Astrocyte of the cerebellum (primary cell): ENCODE data around the gene NMRK2.

Experiments
- DNase-seq: peaks from one replicate; pipeline ENCODE4 v3.0.0-alpha.2; 2011; ENCODE audit warnings: low read depth
- H3K4me3 ChIP-seq: 2 replicates; pipeline ENCODE4 v1.5.1; 2011; ENCODE audit warnings: mild to moderate bottlenecking, low read depth, low read length, moderate library complexity
- CTCF ChIP-seq: IDR thresholded peaks from 2 replicates; pipeline ENCODE4 v1.5.1; 2012; ENCODE audit warnings: low read length, low read depth, moderate library complexity, mild to moderate bottlenecking; ENCODE audit errors: missing control alignments
- in situ Hi-C: cut with HindIII; loops from 2 replicates; pipeline ENCODE4 v1.10.0; 2017; ENCODE audit warnings: low sequenced_read_pairs

Gene NMRK2

GRCh38 chr19:3898426-3898825, 34.4 kb upstream of the NMRK2 start:
- TF ChIP-seq CTCF = no peak
- in situ Hi-C loops = no loop called here
- no peak overlapping the region for H3K4me3 ChIP-seq
- DNase-seq = no peak

GRCh38 chr19:3899531-3900294, 33.2 kb upstream of the NMRK2 start:
- in situ Hi-C loops = no loop called here
- H3K4me3 ChIP-seq = no peak overlapping the region
- TF ChIP-seq CTCF = no peak
- DNase-seq = no peak

GRCh38 chr19:3902317-3902973, 30.4 kb upstream of the NMRK2 start:
- DNase-seq = no peak
- in situ Hi-C loops = no loop called here
- H3K4me3 ChIP-seq = no peak overlapping the region
- no peak for TF ChIP-seq CTCF

GRCh38 chr19:3904233-3904632, 28.6 kb upstream of the NMRK2 start:
- TF ChIP-seq CTCF = no peak
- H3K4me3 ChIP-seq = no peak overlapping the region
- in situ Hi-C loops = no loop called here
- DNase-seq = no peak

GRCh38 chr19:3907626-3908265, 25.1 kb upstream of the NMRK2 start:
- TF ChIP-seq CTCF = no peak
- in situ Hi-C loops = no loop called here
- no peak for DNase-seq
- no peak overlapping the region for H3K4me3 ChIP-seq

GRCh38 chr19:3908266-3909054, 24.4 kb upstream of the NMRK2 start:
- in situ Hi-C loops = no loop called here
- no peak for DNase-seq
- no peak overlapping the region for H3K4me3 ChIP-seq
- no peak for TF ChIP-seq CTCF
